NB4 (cell line): ENCODE data around the gene PLEKHS1.
"Not testable (repeated sequence)": the region's sequence is repeated elsewhere in the genome, so short reads cannot be mapped to it uniquely, and the experiment has no call there.

Source experiments
- MYC ChIP-seq: IDR thresholded peaks from 2 replicates; pipeline ENCODE4 v1.6.1; 2011; ENCODE audit warnings: low read depth, low read length
- POLR2A ChIP-seq: IDR thresholded peaks from 2 replicates; pipeline ENCODE4 v1.6.1; 2011; ENCODE audit warnings: mild to moderate bottlenecking; ENCODE audit not compliant: insufficient read length; ENCODE audit errors: extremely low read depth
- TF ChIP-seq, protein P1 (sequence below): IDR thresholded peaks from one replicate; pipeline ENCODE4 v1.5.1; 2012; ENCODE audit warnings: low read depth, low read length
- TF ChIP-seq, protein P2 (sequence below): IDR thresholded peaks from 2 replicates; pipeline ENCODE4 v1.6.1; 2011; ENCODE audit warnings: low read depth, low read length

DNA sequence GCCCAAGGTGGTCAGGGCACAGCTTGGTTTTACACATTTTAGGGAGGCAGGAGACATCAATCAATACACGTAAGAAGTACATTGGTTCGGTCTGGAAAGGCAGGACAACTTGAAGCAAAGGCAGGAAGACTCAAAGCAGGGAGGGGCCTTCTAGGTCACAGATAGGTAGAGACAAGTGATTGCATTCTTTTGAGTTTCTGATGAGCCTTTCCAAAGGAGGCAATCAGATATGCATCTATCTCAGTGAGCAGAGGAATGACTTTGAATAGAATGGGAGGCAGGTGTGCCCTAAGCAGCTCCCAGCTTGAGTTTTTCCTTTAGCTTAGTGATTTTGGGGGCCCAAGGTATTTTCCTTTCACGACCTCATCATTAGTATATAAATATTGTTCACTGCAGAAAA, 69.8 kb downstream of the PLEKHS1 start:
- TF ChIP-seq, protein P1, sequence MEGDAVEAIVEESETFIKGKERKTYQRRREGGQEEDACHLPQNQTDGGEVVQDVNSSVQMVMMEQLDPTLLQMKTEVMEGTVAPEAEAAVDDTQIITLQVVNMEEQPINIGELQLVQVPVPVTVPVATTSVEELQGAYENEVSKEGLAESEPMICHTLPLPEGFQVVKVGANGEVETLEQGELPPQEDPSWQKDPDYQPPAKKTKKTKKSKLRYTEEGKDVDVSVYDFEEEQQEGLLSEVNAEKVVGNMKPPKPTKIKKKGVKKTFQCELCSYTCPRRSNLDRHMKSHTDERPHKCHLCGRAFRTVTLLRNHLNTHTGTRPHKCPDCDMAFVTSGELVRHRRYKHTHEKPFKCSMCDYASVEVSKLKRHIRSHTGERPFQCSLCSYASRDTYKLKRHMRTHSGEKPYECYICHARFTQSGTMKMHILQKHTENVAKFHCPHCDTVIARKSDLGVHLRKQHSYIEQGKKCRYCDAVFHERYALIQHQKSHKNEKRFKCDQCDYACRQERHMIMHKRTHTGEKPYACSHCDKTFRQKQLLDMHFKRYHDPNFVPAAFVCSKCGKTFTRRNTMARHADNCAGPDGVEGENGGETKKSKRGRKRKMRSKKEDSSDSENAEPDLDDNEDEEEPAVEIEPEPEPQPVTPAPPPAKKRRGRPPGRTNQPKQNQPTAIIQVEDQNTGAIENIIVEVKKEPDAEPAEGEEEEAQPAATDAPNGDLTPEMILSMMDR: not testable (repeated sequence)
- not testable (repeated sequence) for TF ChIP-seq POLR2A, MYC
- TF ChIP-seq, protein P2, sequence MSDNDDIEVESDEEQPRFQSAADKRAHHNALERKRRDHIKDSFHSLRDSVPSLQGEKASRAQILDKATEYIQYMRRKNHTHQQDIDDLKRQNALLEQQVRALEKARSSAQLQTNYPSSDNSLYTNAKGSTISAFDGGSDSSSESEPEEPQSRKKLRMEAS: not testable (repeated sequence)
